Muscle layer of colon (tissue), 2 donors: ENCODE measurements around the gene ZNF891.

Source experiments
- H3K27ac ChIP-seq: one replicate; pipeline ENCODE4 v1.7.0; 2013; ENCODE audit warnings: low read depth, mild to moderate bottlenecking, low read length, moderate library complexity
- H3K27me3 ChIP-seq, 2 donors: one replicate each; pipeline ENCODE4 v1.7.0; 2013; ENCODE audit warnings: low read length in 2 of 2, mild to moderate bottlenecking in 2 of 2; ENCODE audit not compliant: insufficient read depth in 2 of 2, control insufficient read depth in 1 of 2
- H3K36me3 ChIP-seq: one replicate; pipeline ENCODE4 v1.7.0; 2013; ENCODE audit warnings: mild to moderate bottlenecking, low read length; ENCODE audit not compliant: insufficient read depth
- H3K4me1 ChIP-seq: one replicate; pipeline ENCODE4 v1.7.0; 2013; ENCODE audit warnings: mild to moderate bottlenecking, low read length; ENCODE audit not compliant: insufficient read depth
- H3K4me3 ChIP-seq, 2 donors: one replicate each; pipeline ENCODE4 v1.7.0; 2013; ENCODE audit warnings: low read length in 2 of 2, low read depth in 1 of 2, mild to moderate bottlenecking in 1 of 2, moderate library complexity in 1 of 2
- H3K9ac ChIP-seq: one replicate; pipeline ENCODE4 v1.7.0; 2013; ENCODE audit warnings: low read length
- H3K9me3 ChIP-seq: one replicate; pipeline ENCODE4 v1.7.0; 2013; ENCODE audit warnings: mild to moderate bottlenecking, low read length
- donor health status: abdominal sarcoma.
- donor health status: Adenocarcinoma of cecum.

The ZNF891 gene

DNA sequence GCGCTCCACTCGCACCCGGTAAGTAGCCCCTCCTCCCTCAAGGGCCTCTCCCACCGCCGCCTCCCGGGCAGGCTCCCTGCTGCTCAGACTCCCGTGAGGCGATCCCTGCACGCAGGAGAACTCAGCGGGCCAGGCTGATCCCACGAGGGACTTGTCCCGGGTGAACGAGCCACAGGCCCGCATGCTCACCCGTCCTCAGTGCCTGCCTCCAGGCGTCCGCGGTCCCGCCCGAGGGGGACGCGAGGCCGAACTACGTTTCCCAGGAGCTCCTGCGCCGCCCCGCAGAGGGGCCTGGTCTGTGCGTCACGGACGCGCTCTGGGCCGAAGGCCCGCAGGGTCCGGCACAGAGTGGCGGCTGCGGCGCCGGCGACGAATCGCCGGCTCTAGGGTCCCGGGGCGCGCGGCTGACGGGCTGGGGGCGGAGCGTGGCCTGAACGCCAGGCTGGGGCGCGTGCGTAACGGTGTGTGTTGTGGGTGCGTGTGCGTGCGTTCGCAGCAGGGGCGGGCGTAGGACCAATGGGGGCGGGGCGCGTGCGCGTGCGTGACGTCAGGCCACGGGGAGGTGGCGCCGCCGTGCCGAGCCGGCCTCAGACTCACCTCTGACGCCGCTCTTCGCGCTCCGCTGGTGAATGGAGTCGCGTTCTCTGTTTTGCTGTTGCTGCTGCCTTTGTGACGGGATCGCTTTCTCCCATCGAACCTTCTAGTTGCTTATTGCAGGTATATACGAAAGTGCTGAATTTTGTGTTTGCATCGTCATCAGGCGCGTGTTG lies at the start of gene ZNF891, which contains the start of gene ZNF10:
TSS of gene ZNF891 (minus strand) at position 237 of the 770 bp plus-strand sequence. CDS start 8,356 bp downstream, outside the sequence.
TSS of gene ZNF10 (plus strand) at position 590 of the 770 bp plus-strand sequence. CDS start 13,866 bp downstream, outside the sequence.
- peaks cover 4% of the 10 kb centered on the region for H3K4me1 ChIP-seq
- peaks cover 26% of the 10 kb centered on the region for H3K9me3 ChIP-seq
- H3K9ac ChIP-seq, result peak within 1 kb of the TSS; percentile 69
- peak within 1 kb of the TSS; percentile 75 to 80 for H3K4me3 ChIP-seq
- H3K27me3 ChIP-seq, result no peaks in the 10 kb centered on the region
- H3K36me3 ChIP-seq, result peaks cover 17% of the 10 kb centered on the region
- peak within 1 kb of the TSS; percentile 95 for H3K27ac ChIP-seq

- H3K27ac ChIP-seq, result no peak overlapping the region
- no peaks in the 10 kb centered on the region for H3K27me3 ChIP-seq
- no peaks in the 10 kb centered on the region for H3K4me1 ChIP-seq
- H3K9ac ChIP-seq, result no peak overlapping the region
- no peak overlapping the region for H3K4me3 ChIP-seq
- no peaks in the 10 kb centered on the region for H3K9me3 ChIP-seq
- H3K36me3 ChIP-seq, result no peaks in the 10 kb centered on the region
Observed at GRCh38 chr12:133174901-133175300, 44.8 kb upstream of the ZNF891 start.

- no peaks in the 10 kb centered on the region for H3K4me1 ChIP-seq
- H3K9ac ChIP-seq, result no peak overlapping the region
- H3K9me3 ChIP-seq, result no peaks in the 10 kb centered on the region
Observed at GRCh38 chr12:133172491-133172890, 42.4 kb upstream of the ZNF891 start.

DNA sequence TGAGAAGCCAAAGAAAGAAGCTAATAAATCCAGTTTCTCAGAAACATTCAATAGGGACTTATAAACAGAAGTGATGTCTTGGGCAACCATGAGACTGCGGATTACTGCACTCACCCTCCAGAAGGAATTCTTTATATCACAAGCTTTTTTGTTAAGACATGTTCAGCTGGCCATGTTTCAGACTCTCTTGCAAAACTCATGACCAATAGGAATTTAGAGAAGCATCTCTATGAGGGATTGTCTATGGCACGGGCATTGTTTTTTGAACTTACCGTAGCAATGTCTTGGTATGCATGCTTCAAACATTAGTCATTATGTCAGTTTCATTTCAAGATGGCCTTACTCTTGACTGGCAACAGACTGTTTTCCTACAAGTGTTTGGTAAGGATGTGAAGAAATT lies 35.7 kb upstream of the ZNF891 start:
- no peaks in the 10 kb centered on the region for H3K9me3 ChIP-seq

More at GRCh38 chr12:133172491-133172890, 42.4 kb upstream of the ZNF891 start:
- H3K36me3 ChIP-seq, result no peaks in the 10 kb centered on the region
- no peak overlapping the region for H3K27ac ChIP-seq
- H3K27me3 ChIP-seq, result no peaks in the 10 kb centered on the region
- H3K4me3 ChIP-seq, result no peak overlapping the region

DNA sequence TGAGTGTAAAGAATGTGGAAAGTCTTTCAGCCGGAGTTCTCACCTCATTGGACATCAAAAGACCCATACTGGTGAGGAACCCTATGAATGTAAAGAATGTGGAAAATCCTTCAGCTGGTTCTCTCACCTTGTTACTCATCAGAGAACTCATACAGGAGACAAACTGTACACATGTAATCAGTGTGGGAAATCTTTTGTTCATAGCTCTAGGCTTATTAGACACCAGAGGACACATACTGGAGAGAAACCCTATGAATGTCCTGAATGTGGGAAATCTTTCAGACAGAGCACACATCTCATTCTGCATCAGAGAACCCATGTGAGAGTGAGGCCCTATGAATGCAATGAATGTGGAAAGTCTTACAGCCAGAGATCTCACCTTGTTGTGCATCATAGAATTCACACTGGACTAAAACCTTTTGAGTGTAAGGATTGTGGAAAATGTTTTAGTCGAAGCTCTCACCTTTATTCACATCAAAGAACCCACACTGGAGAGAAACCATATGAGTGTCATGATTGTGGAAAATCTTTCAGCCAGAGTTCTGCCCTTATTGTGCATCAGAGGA lies 26.1 kb upstream of the ZNF891 start:
- Histone ChIP-seq H3K4me3 (peak overlapping the region in 1 of 2 donors; percentile 36), H3K36me3 (peaks cover 52% of the 10 kb centered on the region), H3K27ac (no peak overlapping the region), H3K4me1 (no peaks in the 10 kb centered on the region), H3K9ac (no peak overlapping the region), H3K9me3 (peaks cover 66% of the 10 kb centered on the region), H3K27me3 (no peaks in the 10 kb centered on the region)

More for the DNA sequence above, 35.7 kb upstream of the ZNF891 start:
- Histone ChIP-seq H3K4me1 (no peaks in the 10 kb centered on the region), H3K27ac (no peak overlapping the region), H3K36me3 (no peaks in the 10 kb centered on the region), H3K27me3 (no peaks in the 10 kb centered on the region), H3K4me3 (no peak overlapping the region), H3K9ac (no peak overlapping the region)

DNA sequence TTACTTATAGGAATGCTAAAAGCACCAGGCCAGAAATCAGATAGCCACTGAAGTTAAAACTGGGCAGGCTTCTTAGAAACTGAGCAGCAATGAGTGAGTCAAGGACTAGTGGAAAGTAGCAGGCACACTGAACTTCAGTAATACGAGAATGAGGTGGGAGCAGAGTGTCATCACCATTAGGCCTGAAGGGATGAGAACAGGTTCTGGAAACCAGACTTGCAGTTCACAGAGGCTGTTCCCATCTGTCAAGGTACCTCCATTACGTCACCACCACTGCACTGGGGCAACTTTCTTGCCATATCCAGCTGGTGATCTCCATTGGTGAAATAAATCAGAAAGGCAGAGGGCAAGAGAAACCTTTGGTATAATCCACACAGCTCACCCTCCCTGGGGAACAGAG lies 15.9 kb upstream of the ZNF891 start:
- H3K36me3 ChIP-seq, result peaks cover 23% of the 10 kb centered on the region
- no peak overlapping the region for H3K9ac ChIP-seq
- H3K9me3 ChIP-seq, result peaks cover 36% of the 10 kb centered on the region
- H3K4me1 ChIP-seq, result no peaks in the 10 kb centered on the region
- H3K27ac ChIP-seq, result no peak overlapping the region
- H3K27me3 ChIP-seq, result no peaks in the 10 kb centered on the region
- H3K4me3 ChIP-seq, result no peak overlapping the region

DNA sequence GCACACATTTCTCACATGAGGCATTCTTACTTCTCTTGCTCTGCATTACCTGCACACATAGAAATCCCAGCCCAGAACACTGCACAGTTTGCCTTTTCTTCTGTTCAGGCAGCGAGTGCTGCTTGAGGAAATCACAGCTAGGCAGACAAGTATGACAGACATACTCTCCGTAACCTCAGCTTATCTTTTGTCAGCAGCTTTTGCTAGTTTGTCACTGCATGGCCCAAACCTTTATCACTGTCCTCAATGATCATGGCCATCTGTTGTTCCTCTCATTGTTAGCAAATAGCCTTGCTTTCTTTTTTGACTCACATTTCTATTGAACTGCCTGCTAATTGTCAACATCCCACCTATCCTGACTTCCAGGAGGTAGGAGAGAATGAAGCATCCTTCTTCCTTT lies 5.7 kb upstream of the ZNF891 start:
- Histone ChIP-seq H3K36me3 (peaks cover 36% of the 10 kb centered on the region), H3K27me3 (no peaks in the 10 kb centered on the region), H3K9ac (no peak overlapping the region), H3K9me3 (peaks cover 51% of the 10 kb centered on the region), H3K27ac (no peak overlapping the region), H3K4me1 (peaks cover 4% of the 10 kb centered on the region), H3K4me3 (peak overlapping the region in 1 of 2 donors; percentile 12)

- Histone ChIP-seq H3K9ac (peak overlapping the region; percentile 69), H3K4me3 (peak overlapping the region; percentile 75 to 80), H3K27ac (peak overlapping the region; percentile 95), H3K4me1 (peaks cover 4% of the 10 kb centered on the region), H3K9me3 (peaks cover 26% of the 10 kb centered on the region), H3K36me3 (peaks cover 17% of the 10 kb centered on the region), H3K27me3 (no peaks in the 10 kb centered on the region)
Observed at GRCh38 chr12:133130808-133131128, 694 bp upstream of the ZNF891 start.

- H3K27ac ChIP-seq, result peak overlapping the region; percentile 95
- peaks cover 11% of the 10 kb centered on the region for H3K36me3 ChIP-seq
- H3K4me1 ChIP-seq, result peaks cover 4% of the 10 kb centered on the region
- H3K27me3 ChIP-seq, result no peaks in the 10 kb centered on the region
- peak overlapping the region; percentile 75 to 80 for H3K4me3 ChIP-seq
- peaks cover 24% of the 10 kb centered on the region for H3K9me3 ChIP-seq
- H3K9ac ChIP-seq, result peak overlapping the region; percentile 46
Observed at GRCh38 chr12:133129368-133130037, 571 bp downstream of the ZNF891 start.

GRCh38 chr12:133124674-133125073 lies 5.4 kb downstream of the ZNF891 start:
- Histone ChIP-seq H3K4me3 (no peak overlapping the region), H3K36me3 (peaks cover 25% of the 10 kb centered on the region), H3K27me3 (no peaks in the 10 kb centered on the region), H3K9me3 (peaks cover 72% of the 10 kb centered on the region), H3K9ac (no peak overlapping the region), H3K4me1 (no peaks in the 10 kb centered on the region), H3K27ac (no peak overlapping the region)

- no peak overlapping the region for H3K9ac ChIP-seq
- no peaks in the 10 kb centered on the region for H3K4me1 ChIP-seq
- H3K9me3 ChIP-seq, result peaks cover 95% of the 10 kb centered on the region
- H3K27ac ChIP-seq, result no peak overlapping the region
- H3K4me3 ChIP-seq, result peak overlapping the region in 1 of 2 donors; percentile 23
- peaks cover 24% of the 10 kb centered on the region for H3K36me3 ChIP-seq
- H3K27me3 ChIP-seq, result no peaks in the 10 kb centered on the region
Observed at GRCh38 chr12:133120385-133121191, 9.5 kb downstream of the ZNF891 start.
